B cell (primary cell): ENCODE results near the gene MRPL36. TPM values are rescaled to one million over a fixed set of nuclear protein-coding genes. Genes with fewer than 3 reads are reported as not detected.

Source experiments
- ATAC-seq: fragments of 200-7000 bp; cut with Tn5 transposase; one replicate; pipeline ENCODE4 v1.10.0; 2021; ENCODE audit warnings: low read depth, mild to moderate bottlenecking, moderate number of reproducible peaks, moderate library complexity
- CTCF ChIA-PET: fragments of 350-600 bp; sonication (Branson Sonifier 250); formaldehyde crosslinking; loops from one replicate; lab custom pipeline; 2021; ENCODE audit warnings: antibody characterized with exemption, inconsistent platforms; lab: Charles Lee
- POLR2A ChIA-PET: fragments of 350-600 bp; sonication (Branson Sonifier 250); formaldehyde crosslinking; loops from one replicate; lab custom pipeline; 2021; ENCODE audit warnings: antibody characterized with exemption; lab: Charles Lee
- DNase-seq: peaks from one replicate; pipeline ENCODE4 v3.0.0; 2013
- H2AFZ ChIP-seq: 2 replicates; pipeline ENCODE4 v1.6.1; 2012; ENCODE audit warnings: mild to moderate bottlenecking, low read depth, low read length; ENCODE audit not compliant: insufficient read depth, poor library complexity, severe bottlenecking
- H3K27ac ChIP-seq, 2 donors: 1 replicate in 1 of 2; 2 replicates in 1 of 2; pipeline ENCODE4 v1.5.1; 2012 to 2013; ENCODE audit warnings: low read length in 2 of 2, mild to moderate bottlenecking in 2 of 2, moderate library complexity in 1 of 2
- H3K27me3 ChIP-seq, 4 experiments: fragments of 200-600 bp in 1 of 4; sonication (generic) in 1 of 4; replicated peaks in 1 of 4; 1 replicate in 2 of 4; 2 replicates in 2 of 4; pipeline versions ENCODE4 v1.6.1 to v1.7.0; 2013 to 2016; ENCODE audit warnings: low read length in 3 of 4, mild to moderate bottlenecking in 2 of 4, mixed read lengths in 1 of 4, moderate library complexity in 1 of 4; ENCODE audit not compliant: insufficient read depth in 4 of 4, control insufficient read depth in 3 of 4; ENCODE audit errors: control extremely low read depth in 1 of 4
- H3K36me3 ChIP-seq, 2 experiments: replicated peaks in 1 of 2; 1 replicate in 1 of 2; 2 replicates in 1 of 2; pipeline versions ENCODE4 v1.6.1 to v1.7.1; 2013; ENCODE audit warnings: low read length in 1 of 2; ENCODE audit not compliant: insufficient read depth in 2 of 2, control insufficient read depth in 1 of 2; ENCODE audit errors: control extremely low read depth in 1 of 2, extremely low read depth in 1 of 2
- H3K4me1 ChIP-seq, 2 donors: fragments of 200-600 bp in 1 of 2; sonication (generic) in 1 of 2; 1 replicate in 1 of 2; 2 replicates in 1 of 2; pipeline versions ENCODE4 v1.5.1 to v1.6.1; 2013 to 2017; ENCODE audit warnings: low read length in 2 of 2; ENCODE audit not compliant: control insufficient read depth in 2 of 2, insufficient read depth in 2 of 2
- H3K4me2 ChIP-seq: replicated peaks from 2 replicates; pipeline ENCODE3; 2012; ENCODE audit warnings: mild to moderate bottlenecking, low read depth, low read length; ENCODE audit not compliant: poor library complexity, severe bottlenecking
- H3K4me3 ChIP-seq, 5 experiments: fragments of 200-600 bp in 1 of 5; sonication (generic) in 1 of 5; 1 replicate in 3 of 5; 2 replicates in 2 of 5; pipeline versions ENCODE4 v1.5.1 to v1.7.0; 2011 to 2016; ENCODE audit warnings: low read length in 4 of 5, mild to moderate bottlenecking in 4 of 5, low read depth in 2 of 5, control low read depth in 1 of 5, moderate library complexity in 1 of 5; ENCODE audit not compliant: insufficient read depth in 1 of 5; ENCODE audit errors: control extremely low read depth in 1 of 5, extremely low read depth in 1 of 5
- H3K79me2 ChIP-seq: fragments of 200-600 bp; sonication (generic); one replicate; pipeline ENCODE4 v1.6.0; 2016; ENCODE audit warnings: low read length; ENCODE audit not compliant: control insufficient read depth, insufficient read depth
- H3K9ac ChIP-seq: fragments of 200-600 bp; sonication (generic); 2 replicates; pipeline ENCODE4 v1.6.1; 2017; ENCODE audit warnings: mild to moderate bottlenecking, low read length, moderate library complexity
- H3K9me3 ChIP-seq, 3 donors: one replicate each; pipeline versions ENCODE4 v1.6.1 to v1.7.1; 2013; ENCODE audit warnings: low read length in 2 of 3; ENCODE audit not compliant: control insufficient read depth in 2 of 3, insufficient read depth in 1 of 3; ENCODE audit errors: control extremely low read depth in 1 of 3
- H4K20me1 ChIP-seq: 2 replicates; pipeline ENCODE4 v1.6.0; 2012; ENCODE audit warnings: mild to moderate bottlenecking, low read length; ENCODE audit not compliant: insufficient read depth, control insufficient read depth, poor library complexity, severe bottlenecking
- H3K27ac Mint-ChIP-seq: one replicate; pipeline ENCODE4 v1.8.0; 2021; ENCODE audit warnings: mixed read lengths
- H3K27me3 Mint-ChIP-seq: one replicate; pipeline ENCODE4 v1.8.0; 2021; ENCODE audit warnings: mixed read lengths
- H3K4me1 Mint-ChIP-seq: one replicate; pipeline ENCODE4 v1.8.0; 2021; ENCODE audit warnings: mixed read lengths
- H3K4me3 Mint-ChIP-seq: one replicate; pipeline ENCODE4 v1.8.0; 2021; ENCODE audit warnings: mixed read lengths
- H3K9me3 Mint-ChIP-seq: one replicate; pipeline ENCODE4 v1.8.0; 2022; ENCODE audit warnings: mixed read lengths; ENCODE audit not compliant: insufficient read depth
- CTCF ChIP-seq: fragments of 200-600 bp; IDR thresholded peaks from one replicate; pipeline ENCODE4 v1.8.0; 2022; ENCODE audit warnings: antibody characterized with exemption, mild to moderate bottlenecking
- EZH2 ChIP-seq: IDR thresholded peaks from 2 replicates; pipeline ENCODE4 v1.6.1; 2012; ENCODE audit warnings: borderline replicate concordance, low read depth, mild to moderate bottlenecking, moderate library complexity, low read length; ENCODE audit not compliant: insufficient read depth, poor library complexity, severe bottlenecking
- WGBS: methylation state at CpG from one replicate; pipeline ENCODE4 v1.1.5; 2013; ENCODE audit warnings: missing lambda C conversion rate; ENCODE audit not compliant: insufficient coverage; 5-methylcytosine and 5-hydroxymethylcytosine counted together
- intact Hi-C: fragments of 100-400 bp; cut with micrococcal nuclease; formaldehyde crosslinking; loops from one replicate; pipeline ENCODE4 v1.10.0; 2022
- polyA plus RNA-seq: library from polyadenylated mRNA; depleted of rRNA; stranded (reverse); fragments of >200 nt; gene quantifications from 2 replicates; pipeline ENCODE4 v1.2.3, GENCODE V29; 2012
- total RNA-seq, 2 donors: library from RNA; stranded (reverse); fragments of 120-200 nt in 1 of 2; gene quantifications; 1 replicate in 1 of 2; 2 replicates in 1 of 2; pipeline versions ENCODE4 v1.2.3 to v1.2.4, GENCODE V29; 2013 to 2022

The MRPL36 gene
- total and polyA plus RNA-seq, 2 donors (not counting 1 experiment from before 2014, with no cell fraction given), result 12.5 to 25.0 TPM

GRCh38 chr5:1815881-1816292, 16.2 kb upstream of the MRPL36 start:
- H3K79me2 ChIP-seq, result peaks cover 3% of the 10 kb centered on the region
- no peak for TF ChIP-seq EZH2
- no peak for TF ChIP-seq CTCF
- H4K20me1 ChIP-seq, result peaks cover 18% of the 10 kb centered on the region
- no peak overlapping the region for H3K4me2 ChIP-seq
- no peak for DNase-seq
- peaks cover 0 to 71% of the 10 kb centered on the region in 2 experiments for H3K36me3 ChIP-seq
- POLR2A ChIA-PET, result no interaction called here
- Mint-ChIP-seq H3K27ac (no peak overlapping the region), H3K9me3 (no peaks in the 10 kb centered on the region), H3K27me3 (no peaks in the 10 kb centered on the region), H3K4me3 (no peak overlapping the region), H3K4me1 (peaks cover 7% of the 10 kb centered on the region)
- no peak overlapping the region for H2AFZ ChIP-seq
- H3K4me3 ChIP-seq, result no peak overlapping the region
- intact Hi-C loops, result no loop called here
- H3K9ac ChIP-seq, result no peak overlapping the region
- no peaks in the 10 kb centered on the region for H3K27me3 ChIP-seq
- H3K9me3 ChIP-seq, result no peaks in the 10 kb centered on the region
- H3K4me1 ChIP-seq, result no peaks in the 10 kb centered on the region
- no peak for ATAC-seq
- CTCF ChIA-PET, result no interaction called here
- WGBS, result 97% methylated on average over 17 of the region's 17 CpGs
- H3K27ac ChIP-seq, result no peak overlapping the region

- 96% methylated on average over 10 of the region's 18 CpGs for WGBS
- DNase-seq (no peak), ATAC-seq (no peak)
- no peaks in the 10 kb centered on the region for H3K4me1 ChIP-seq
- Mint-ChIP-seq H3K4me3 (no peak overlapping the region), H3K9me3 (no peaks in the 10 kb centered on the region), H3K27ac (no peak overlapping the region), H3K4me1 (peaks cover 7% of the 10 kb centered on the region), H3K27me3 (no peaks in the 10 kb centered on the region)
- CTCF ChIA-PET, result interaction anchor here (0.8 kb wide), 1 partner anchor 45 kb away, joined by 3 read pairs; no protein-coding TSS in a partner anchor
- H3K9me3 ChIP-seq, result no peaks in the 10 kb centered on the region
- TF ChIP-seq CTCF, result no peak
- no peak for TF ChIP-seq EZH2
- peaks cover 24% of the 10 kb centered on the region for H4K20me1 ChIP-seq
- peaks cover 0 to 71% of the 10 kb centered on the region in 2 experiments for H3K36me3 ChIP-seq
- no peaks in the 10 kb centered on the region for H3K27me3 ChIP-seq
- H3K79me2 ChIP-seq, result peaks cover 9% of the 10 kb centered on the region
- H3K4me2 ChIP-seq, result no peak overlapping the region
- intact Hi-C loops, result no loop called here
- no peak overlapping the region for H3K4me3 ChIP-seq
- no peak overlapping the region for H3K27ac ChIP-seq
- H2AFZ ChIP-seq, result no peak overlapping the region
- POLR2A ChIA-PET, result no interaction called here
- H3K9ac ChIP-seq, result no peak overlapping the region
These were observed 15.6 kb upstream of the MRPL36 start for GRCh38 chr5:1815071-1815786.
